Measurements from ENCODE around the gene RDH16. TPM values are rescaled to one million over a fixed set of nuclear protein-coding genes. Genes with fewer than 3 reads are reported as not detected.
A peak's percentile ranks its signal among the peaks of the same experiment; 100 is the strongest.

Gene RDH16
- total RNA-seq (under 1 TPM; 0.31 to 0.68 TPM), polyA plus RNA-seq (under 1 TPM; 0.11 to 0.45 TPM)
- long read RNA-seq, donor 1: 0 reads
- long read RNA-seq, donor 2: 0 reads
- long read RNA-seq, donor 3: 0 reads
- long read RNA-seq, donor 4: 0 reads
- long read RNA-seq, donor 5: 0 reads

GRCh38 chr12:56957229-56958052 is at the start of gene RDH16:
Gene RDH16, minus strand, starts transcription at chr12:56957608. Its CDS starts 146 bp downstream, at chr12:56957462.
- H3K27ac ChIP-seq (ENCODE audit: low read depth in 1 of 2, low read length in 1 of 2): no peak within 1 kb of the TSS
- H3K27me3 ChIP-seq (ENCODE audit: control insufficient read depth in 3 of 3, insufficient read depth in 3 of 3, low read length in 2 of 3): no peaks in the 10 kb centered on the region
- no peak for TF ChIP-seq CTCF (IDR thresholded peaks at IDR 0.05; ENCODE audit: control extremely low read depth, extremely low read depth)
- WGBS, 2 donors: 89 to 93% methylated on average over 10 of the region's 10 CpGs
- ATAC-seq (ENCODE audit: insufficient read depth, low FRiP score) (no peak), DNase-seq (no peak)
- H3K4me1 ChIP-seq (ENCODE audit: control insufficient read depth in 5 of 5, insufficient read depth in 5 of 5, low read length in 5 of 5): no peaks in the 10 kb centered on the region
- H3K4me3 ChIP-seq: no peak within 1 kb of the TSS
- no peak within 1 kb of the TSS for H3K9ac ChIP-seq (ENCODE audit: insufficient read depth in 1 of 2, low read length in 2 of 2)
- no peaks in the 10 kb centered on the region for H3K36me3 ChIP-seq (ENCODE audit: control insufficient read depth in 4 of 4, insufficient read depth in 4 of 4, low read length in 4 of 4)
- peaks cover 0 to 7% (median 3%) of the 10 kb centered on the region in 4 donors for H3K9me3 ChIP-seq (ENCODE audit: control insufficient read depth in 4 of 4, insufficient read depth in 3 of 4, low read length in 3 of 4)

- no peak overlapping the region for H3K9ac ChIP-seq (ENCODE audit: insufficient read depth in 1 of 2, low read length in 2 of 2)
- TF ChIP-seq CTCF (IDR thresholded peaks at IDR 0.05; ENCODE audit: control extremely low read depth, extremely low read depth): no peak
- H3K36me3 ChIP-seq (ENCODE audit: control insufficient read depth in 4 of 4, insufficient read depth in 4 of 4, low read length in 4 of 4): peaks cover 0 to 22% (median 16%) of the 10 kb centered on the region in 4 donors
- H3K27ac ChIP-seq (ENCODE audit: low read depth in 1 of 2, low read length in 1 of 2): no peak overlapping the region
- no peak for ATAC-seq (ENCODE audit: insufficient read depth, low FRiP score)
- peaks cover 0 to 12% (median 4%) of the 10 kb centered on the region in 5 donors for H3K4me1 ChIP-seq (ENCODE audit: control insufficient read depth in 5 of 5, insufficient read depth in 5 of 5, low read length in 5 of 5)
- peaks cover 0 to 3% (median 0%) of the 10 kb centered on the region in 3 donors for H3K27me3 ChIP-seq (ENCODE audit: control insufficient read depth in 3 of 3, insufficient read depth in 3 of 3, low read length in 2 of 3)
- no peak for DNase-seq
- H3K9me3 ChIP-seq (ENCODE audit: control insufficient read depth in 4 of 4, insufficient read depth in 3 of 4, low read length in 3 of 4): no peaks in the 10 kb centered on the region
- no peak overlapping the region for H3K4me3 ChIP-seq
- whole genome bisulfite sequencing, 2 donors: 51 to 53% methylated on average over 10 of the region's 10 CpGs
Measured at GRCh38 chr12:57006809-57007475, 49.5 kb upstream of the RDH16 start.

GRCh38 chr12:57005980-57006808 is 48.8 kb upstream of the RDH16 start, which contains the start of gene ZBTB39:
Gene ZBTB39, minus strand, starts transcription at chr12:57006546. Its CDS starts 1,629 bp downstream, at chr12:57004917.
- Histone ChIP-seq H3K27ac (ENCODE audit: low read depth in 1 of 2, low read length in 1 of 2) (peak within 1 kb of the TSS; percentile 30 to 82), H3K9me3 (ENCODE audit: control insufficient read depth in 4 of 4, insufficient read depth in 3 of 4, low read length in 3 of 4) (no peaks in the 10 kb centered on the region), H3K27me3 (ENCODE audit: control insufficient read depth in 3 of 3, insufficient read depth in 3 of 3, low read length in 2 of 3) (no peaks in the 10 kb centered on the region), H3K36me3 (ENCODE audit: control insufficient read depth in 4 of 4, insufficient read depth in 4 of 4, low read length in 4 of 4) (peaks cover 0 to 25% (median 20%) of the 10 kb centered on the region in 4 donors), H3K4me1 (ENCODE audit: control insufficient read depth in 5 of 5, insufficient read depth in 5 of 5, low read length in 5 of 5) (peaks cover 0 to 12% (median 4%) of the 10 kb centered on the region in 5 donors), H3K9ac (ENCODE audit: insufficient read depth in 1 of 2, low read length in 2 of 2) (peak within 1 kb of the TSS; percentile 69 to 74), H3K4me3 (peak within 1 kb of the TSS; percentile 71)
- WGBS, 2 donors: 1% methylated on average over 34 to 94 of the region's 94 CpGs
- ATAC-seq (ENCODE audit: insufficient read depth, low FRiP score): peak; percentile 79
- peak; percentile 58 to 73 (median 72) for DNase-seq
- peak; percentile 34 for TF ChIP-seq CTCF (IDR thresholded peaks at IDR 0.05; ENCODE audit: control extremely low read depth, extremely low read depth)

Data from lung (tissue), 16 donors.